Stimulated activated CD4-positive, alpha-beta T cell treated with anti-CD3 and anti-CD28 coated beads, Interleukin-2, amount 100 ng/mL, for 48 hours (primary cell): ENCODE data around the gene PLA2G4A.
"Not testable (repeated sequence)": the region's sequence is repeated elsewhere in the genome, so short reads cannot be mapped to it uniquely, and the experiment has no call there.

Experiments used
- DNase-seq, 2 donors: peaks; one replicate each; pipeline ENCODE4 v3.0.0-alpha.2; 2020

Gene PLA2G4A

GRCh38 chr1:186875896-186876835 is 47.4 kb downstream of the PLA2G4A start:
- no peak for DNase-seq

- DNase-seq: no peak
These were observed 49.6 kb downstream of the PLA2G4A start for GRCh38 chr1:186878356-186878755.

GRCh38 chr1:186880982-186881381 is 52.2 kb downstream of the PLA2G4A start:
- no peak for DNase-seq

- DNase-seq: no peak
These were observed 53.8 kb downstream of the PLA2G4A start for GRCh38 chr1:186882372-186883134.

DNA sequence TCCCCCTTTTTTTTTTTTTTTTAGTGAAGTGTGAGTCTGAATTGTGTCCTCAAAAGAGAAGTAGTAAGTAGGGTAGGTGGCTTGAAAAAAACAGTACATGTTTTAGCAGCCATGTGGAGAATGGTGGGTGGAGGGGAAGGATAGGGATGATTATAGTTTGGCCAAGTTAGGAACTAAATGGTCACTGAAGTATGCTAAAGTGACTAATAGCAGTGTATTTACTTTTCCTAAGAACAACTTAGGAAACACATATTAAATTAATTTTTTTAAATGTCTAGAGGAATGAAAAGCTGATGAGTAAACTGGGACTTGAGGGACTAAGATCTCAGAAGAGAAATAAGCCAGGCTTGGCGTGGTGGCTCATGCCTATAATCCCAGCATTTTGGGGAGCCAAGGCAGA is 55.5 kb downstream of the PLA2G4A start:
- DNase-seq: no peak

GRCh38 chr1:186887203-186887602 is 58.5 kb downstream of the PLA2G4A start:
- no peak for DNase-seq

GRCh38 chr1:186888367-186888766 is 59.6 kb downstream of the PLA2G4A start:
- no peak for DNase-seq

- no peak for DNase-seq
These were observed 64.2 kb downstream of the PLA2G4A start for GRCh38 chr1:186892936-186893335.

GRCh38 chr1:186894415-186894814 is 65.7 kb downstream of the PLA2G4A start:
- DNase-seq: no peak

DNA sequence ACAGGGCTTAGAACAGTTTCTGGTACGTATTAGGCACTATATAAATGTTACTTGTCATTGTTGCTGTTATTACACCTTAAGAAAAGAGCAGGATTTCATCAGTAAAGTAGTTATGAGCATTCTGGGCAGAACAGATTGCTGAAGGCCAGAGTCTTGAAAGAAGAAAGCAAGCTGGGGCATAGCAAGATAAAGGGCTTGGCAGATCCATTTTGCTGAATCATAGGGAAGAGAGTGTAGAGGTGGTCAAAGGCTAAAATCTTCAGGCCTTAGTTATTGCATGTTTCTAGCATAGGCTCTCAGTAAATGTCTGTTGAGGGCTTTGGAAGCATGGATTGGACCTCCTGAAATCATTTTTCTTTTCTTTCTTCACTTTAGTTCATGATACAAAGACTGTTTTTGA is 67.5 kb downstream of the PLA2G4A start:
- no peak for DNase-seq

DNA sequence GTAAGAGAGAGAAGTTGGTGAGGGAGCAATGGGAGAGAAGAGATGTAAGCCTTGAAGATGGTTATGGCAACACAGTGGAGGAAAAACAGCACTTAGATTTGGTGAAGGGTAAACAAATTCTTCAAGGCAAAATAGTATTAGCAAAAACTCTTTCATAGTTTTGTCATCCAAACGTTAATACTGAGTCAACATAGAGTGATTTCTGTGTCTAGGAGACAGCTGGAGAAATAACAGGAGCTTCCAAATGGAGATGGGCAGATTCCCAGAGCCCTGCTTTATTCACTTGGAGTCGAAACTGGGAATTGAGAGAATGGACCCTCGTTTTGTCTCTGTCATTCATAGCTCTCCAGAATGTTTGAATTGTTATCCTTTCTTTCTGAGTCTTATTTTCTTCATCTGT is 68.3 kb downstream of the PLA2G4A start:
- DNase-seq: no peak

- no peak for DNase-seq
These were observed 70.8 kb downstream of the PLA2G4A start for GRCh38 chr1:186899577-186899976.

DNA sequence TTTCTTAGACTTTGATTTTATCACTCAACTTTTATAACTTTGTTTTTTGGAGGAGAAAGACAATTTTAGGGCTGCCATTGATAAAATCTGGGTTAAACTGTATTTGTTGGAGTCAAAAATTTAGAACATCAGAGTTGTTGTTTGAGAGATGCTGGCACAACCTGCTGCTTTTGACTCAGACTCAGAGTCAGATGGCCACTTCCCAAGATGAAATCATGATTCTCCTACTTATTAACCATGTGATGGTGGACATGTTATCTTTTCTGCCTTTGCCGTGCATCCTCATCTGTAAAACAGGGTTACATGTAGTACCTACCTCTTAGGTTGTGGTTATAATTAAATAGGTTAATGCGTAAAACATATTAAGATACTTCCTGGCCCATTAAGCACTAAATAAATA is 71.2 kb downstream of the PLA2G4A start:
- no peak for DNase-seq

GRCh38 chr1:186900539-186901237 is 71.9 kb downstream of the PLA2G4A start:
- DNase-seq: no peak

- no peak for DNase-seq
These were observed 72.9 kb downstream of the PLA2G4A start for GRCh38 chr1:186901631-186902030.

- no peak for DNase-seq
These were observed 74.8 kb downstream of the PLA2G4A start for GRCh38 chr1:186903374-186904136.

- no peak for DNase-seq
These were observed 75.6 kb downstream of the PLA2G4A start for GRCh38 chr1:186904361-186904760.

DNA sequence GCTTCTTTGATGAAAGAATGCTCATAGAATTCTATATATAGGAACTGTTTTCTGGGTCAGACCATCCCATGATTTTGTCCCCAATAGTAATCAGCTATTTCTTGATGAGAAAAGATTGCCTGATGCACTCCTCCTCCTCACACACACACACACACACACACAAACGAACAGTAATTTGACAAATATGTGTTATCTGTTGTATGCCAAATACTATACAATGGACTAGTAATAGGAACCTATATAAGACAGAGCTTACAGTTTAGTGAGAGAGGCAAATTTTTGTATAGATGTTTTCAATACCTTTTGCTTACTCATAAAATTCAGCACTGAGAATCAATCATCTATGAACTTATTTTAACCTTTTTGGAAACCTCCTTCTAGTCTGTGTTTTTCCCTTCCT is 76.8 kb downstream of the PLA2G4A start:
- no peak for DNase-seq

GRCh38 chr1:186915555-186915954 is 86.8 kb downstream of the PLA2G4A start:
- no peak for DNase-seq

GRCh38 chr1:186917106-186917786 is 88.5 kb downstream of the PLA2G4A start:
- DNase-seq: not testable (repeated sequence)

DNA sequence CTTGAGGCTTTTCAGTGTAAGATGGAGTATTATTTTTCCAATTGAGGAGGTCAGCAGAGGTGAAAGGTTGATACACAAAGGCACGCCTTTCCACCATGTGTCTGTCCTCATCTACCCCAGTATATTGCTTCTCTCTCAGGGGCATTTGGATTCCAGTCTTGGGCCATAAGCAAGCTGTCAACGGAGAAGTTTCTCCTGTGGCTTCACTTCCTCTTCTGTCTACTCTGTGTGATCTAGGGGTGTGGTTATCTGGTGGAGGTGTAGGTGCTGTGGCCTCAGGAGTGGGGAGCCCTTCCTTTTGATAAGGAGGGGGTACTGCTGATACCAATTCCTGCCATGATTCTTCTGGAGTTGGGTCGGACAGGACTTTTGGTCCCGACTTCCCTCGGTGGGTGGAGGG is 92.6 kb downstream of the PLA2G4A start:
- DNase-seq: not testable (repeated sequence)

DNA sequence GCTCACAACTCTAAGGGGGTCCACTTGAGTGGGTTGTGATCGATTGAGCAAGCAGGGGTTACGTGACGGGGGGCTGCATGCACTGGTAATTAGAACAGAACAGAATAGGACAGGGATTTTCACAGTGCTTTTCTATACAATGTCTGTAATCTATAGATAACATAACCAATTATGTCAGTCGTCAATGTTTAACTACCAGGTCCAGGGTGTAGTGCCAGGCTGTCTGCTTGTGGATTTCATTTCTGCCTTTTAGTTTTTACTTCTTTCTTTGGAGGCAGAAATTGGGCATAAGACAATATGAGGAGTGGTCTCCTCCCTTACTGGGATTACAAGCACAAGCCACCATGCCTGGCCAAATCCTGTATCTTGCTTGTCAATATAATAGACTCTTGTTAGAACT is 94.1 kb downstream of the PLA2G4A start:
- DNase-seq: not testable (repeated sequence)
